GM19025 (cell line): ENCODE measurements around the gene DNAH8.
"Not testable (repeated sequence)": the region's sequence is repeated elsewhere in the genome, so short reads cannot be mapped to it uniquely, and the experiment has no call there.

ENCODE experiments used
- ATAC-seq: cut with Tn5 transposase; IDR thresholded peaks from one replicate; pipeline ENCODE4 v1.9.1; 2021; ENCODE audit warnings: mild to moderate bottlenecking, low read depth, moderate library complexity; ENCODE audit not compliant: unreplicated experiment

The DNAH8 gene

DNA sequence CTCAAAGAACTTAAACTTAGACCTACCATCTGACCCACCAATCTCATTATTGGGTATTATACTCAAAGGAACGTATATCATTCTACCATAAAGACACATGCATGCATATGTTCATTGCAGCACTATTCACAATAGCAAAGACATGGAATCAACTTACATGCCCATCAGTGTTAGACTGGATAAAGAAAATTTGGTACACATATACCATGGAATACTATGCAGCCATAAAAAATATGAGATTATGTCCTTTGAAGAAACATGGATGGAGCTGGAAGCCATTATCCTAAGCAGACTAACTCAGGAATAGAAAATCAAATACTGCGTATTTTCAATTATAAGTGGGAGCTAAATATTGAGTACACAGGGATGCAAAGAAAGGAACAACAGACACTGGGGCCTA, 167.0 kb downstream of the DNAH8 start:
- ATAC-seq = no peak

GRCh38 chr6:38897507-38897906, 182.4 kb downstream of the DNAH8 start:
- no peak for ATAC-seq

DNA sequence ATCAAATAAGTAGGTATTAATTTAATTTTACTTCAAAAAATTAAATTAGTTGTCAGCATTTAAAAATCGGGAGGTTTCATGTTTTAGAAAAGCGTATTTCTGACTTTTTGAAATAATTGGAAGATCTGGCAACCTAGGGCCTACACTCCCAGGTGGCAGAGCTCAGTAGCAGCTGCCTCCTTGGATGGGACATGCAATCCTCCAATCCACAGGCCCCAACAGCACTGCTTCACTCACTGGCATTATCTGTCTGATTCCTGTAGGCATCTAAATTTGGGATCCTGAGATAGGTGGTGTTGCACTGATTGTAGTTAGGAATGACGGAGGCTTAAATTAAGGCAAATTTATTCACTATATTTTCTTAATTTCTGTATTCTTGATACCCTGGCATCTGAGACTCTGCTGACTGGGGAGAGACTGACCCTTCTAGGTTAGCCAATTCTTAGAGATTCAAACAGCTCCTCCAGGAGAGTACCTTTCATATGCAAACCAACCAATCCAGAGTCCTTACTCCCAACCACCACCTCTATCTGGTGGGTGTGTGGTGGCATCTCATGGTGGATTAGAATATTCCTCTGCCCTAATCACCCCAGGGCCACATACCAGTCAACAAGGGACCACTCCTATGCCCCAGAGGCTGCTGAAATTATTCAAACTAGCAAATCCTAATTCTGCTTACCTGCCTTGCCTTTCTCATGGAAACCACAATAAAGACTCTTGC, 186.9 kb downstream of the DNAH8 start:
- ATAC-seq = no peak

DNA sequence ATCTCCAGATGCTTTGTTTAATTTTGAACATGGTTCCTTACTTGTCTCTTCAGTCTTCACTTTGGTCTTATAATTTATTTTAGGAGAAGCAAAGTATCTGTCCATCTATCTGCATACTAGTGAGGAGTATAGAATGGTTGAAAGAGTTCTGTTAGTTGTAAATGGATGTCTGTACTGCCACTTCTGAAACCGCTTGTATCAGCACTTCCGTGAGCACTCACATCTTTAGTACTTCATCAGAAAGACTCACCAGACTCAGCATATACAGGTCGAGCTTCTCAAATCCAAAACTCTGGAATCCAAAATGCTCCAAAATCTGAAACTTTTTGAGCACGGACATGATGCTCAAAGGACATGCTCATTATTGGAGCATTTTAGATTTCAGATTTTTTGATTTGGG, 191.5 kb downstream of the DNAH8 start:
- ATAC-seq = no peak

DNA sequence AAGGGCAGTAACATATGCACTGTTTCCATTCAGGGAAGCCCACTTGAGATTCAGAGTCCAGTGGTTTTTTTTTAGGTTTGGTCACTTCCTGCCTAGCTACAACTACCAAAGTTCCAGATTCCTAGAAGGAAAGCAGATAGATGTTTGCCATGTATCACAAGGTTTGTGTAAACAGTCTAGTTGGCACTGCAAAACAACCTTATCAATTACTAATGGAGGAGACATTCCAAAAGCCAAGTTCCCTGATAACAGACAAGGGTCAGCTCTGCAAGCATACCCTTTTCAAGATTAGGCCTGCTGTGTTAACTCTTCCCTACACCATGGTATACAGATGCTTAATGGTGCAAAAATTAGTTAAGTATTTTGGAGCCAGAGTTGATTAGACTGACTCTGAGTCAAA, 192.2 kb downstream of the DNAH8 start:
- no peak for ATAC-seq

DNA sequence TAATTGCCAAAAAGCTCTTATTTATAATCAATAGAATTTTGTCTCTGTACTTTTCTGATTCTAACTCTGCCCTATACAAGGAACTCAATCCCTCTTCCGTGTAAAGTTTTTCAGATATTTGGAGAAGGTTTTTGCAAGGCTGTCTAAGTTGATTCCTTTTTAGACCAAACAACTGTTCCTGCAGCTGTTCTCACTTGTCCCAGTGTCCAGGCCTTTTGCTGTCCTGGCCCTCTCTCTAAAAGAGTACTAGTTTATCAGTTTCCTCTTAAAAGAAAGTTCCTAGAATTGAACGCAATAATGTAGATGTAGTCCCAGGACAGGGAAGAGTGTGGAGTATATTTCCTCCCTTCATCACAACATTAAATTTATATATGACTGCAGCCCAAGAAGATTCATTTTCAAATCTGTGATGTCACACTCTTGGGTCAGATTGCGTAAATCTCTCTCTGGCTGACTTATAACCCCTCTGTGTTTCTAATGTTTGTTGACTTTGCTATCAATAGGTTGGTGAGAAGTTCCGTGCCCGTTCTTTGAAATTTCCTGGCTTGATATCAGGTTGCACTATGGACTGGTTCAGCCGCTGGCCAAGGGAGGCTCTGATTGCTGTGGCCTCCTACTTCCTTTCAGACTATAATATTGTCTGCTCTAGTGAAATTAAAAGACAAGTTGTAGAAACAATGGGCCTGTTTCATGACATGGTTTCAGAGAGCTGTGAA, 194.1 kb downstream of the DNAH8 start:
- ATAC-seq = no peak

DNA sequence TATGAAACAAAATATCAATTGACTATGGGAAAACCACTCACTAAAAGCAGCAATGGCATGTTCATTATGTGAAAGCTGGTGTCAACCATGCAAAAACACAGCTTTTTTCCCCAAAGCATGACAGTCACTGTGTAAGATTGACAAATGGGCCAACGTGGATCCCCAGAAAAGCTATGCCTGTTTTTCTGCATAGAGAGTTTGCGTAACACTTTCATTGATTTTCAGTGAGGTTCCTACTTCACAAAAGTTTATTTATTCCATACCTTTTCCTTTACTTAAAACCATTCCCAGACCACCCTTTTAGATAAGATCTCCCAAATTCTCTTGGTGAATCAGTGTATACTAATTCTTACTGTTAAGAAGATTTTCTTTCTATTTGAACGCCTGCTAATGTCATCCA, 195.1 kb downstream of the DNAH8 start:
- no peak for ATAC-seq

DNA sequence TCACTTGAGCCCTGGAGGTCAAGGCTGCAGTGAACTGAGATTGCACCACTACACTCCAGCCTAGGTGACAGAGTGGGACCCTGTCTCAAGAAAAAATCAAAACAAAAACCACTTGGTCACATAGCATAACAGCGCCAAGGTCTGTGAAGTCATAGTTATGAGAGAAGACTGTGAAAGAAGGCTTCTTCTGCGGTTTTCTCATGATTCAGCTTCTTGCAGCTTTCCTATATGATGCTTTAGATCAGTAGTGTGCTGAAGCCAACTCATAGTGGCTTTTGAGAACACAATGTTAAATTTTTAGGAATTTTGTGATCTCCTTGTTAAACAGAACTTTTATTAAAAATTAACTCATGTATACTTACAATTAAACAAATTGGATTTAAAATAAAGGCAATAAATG, 197.3 kb downstream of the DNAH8 start:
- ATAC-seq = no peak

- ATAC-seq = no peak
Observed at GRCh38 chr6:38915205-38915925, 200.3 kb downstream of the DNAH8 start.

- not testable (repeated sequence) for ATAC-seq
Observed at GRCh38 chr6:38921540-38921939, 206.4 kb downstream of the DNAH8 start.

DNA sequence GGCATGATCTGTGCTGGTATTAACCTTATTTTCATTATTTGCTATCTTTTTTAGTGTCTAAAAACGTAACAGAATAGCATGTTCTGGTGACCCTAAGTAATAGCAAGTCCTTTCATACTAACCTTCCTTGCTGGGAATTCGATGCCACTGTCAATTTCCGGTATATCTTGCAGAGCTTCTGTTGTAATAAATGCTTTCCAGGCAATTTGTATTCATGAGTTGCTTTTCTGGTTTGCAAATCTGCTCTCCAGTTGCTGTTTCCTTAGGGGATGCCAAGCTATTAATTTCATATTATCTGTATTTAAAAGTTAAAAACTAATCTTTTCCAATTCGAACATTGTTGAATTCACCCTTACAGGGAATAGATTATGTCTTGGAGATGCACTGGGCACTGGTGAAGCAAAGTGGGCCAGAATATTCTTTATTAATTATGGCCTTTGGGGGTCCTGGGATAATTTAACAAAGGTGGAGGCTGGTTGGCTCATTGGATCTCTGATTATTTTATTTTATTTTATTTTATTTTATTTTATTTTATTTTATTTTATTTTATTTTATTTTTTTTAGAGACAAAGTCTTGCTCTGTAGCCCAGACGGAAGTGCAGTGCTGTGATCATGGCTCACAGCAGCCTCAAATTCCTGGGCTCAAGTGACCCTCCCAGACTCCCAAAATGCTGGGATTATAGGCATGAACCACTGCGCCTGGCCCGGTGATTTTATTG, 209.8 kb downstream of the DNAH8 start:
- ATAC-seq = no peak

DNA sequence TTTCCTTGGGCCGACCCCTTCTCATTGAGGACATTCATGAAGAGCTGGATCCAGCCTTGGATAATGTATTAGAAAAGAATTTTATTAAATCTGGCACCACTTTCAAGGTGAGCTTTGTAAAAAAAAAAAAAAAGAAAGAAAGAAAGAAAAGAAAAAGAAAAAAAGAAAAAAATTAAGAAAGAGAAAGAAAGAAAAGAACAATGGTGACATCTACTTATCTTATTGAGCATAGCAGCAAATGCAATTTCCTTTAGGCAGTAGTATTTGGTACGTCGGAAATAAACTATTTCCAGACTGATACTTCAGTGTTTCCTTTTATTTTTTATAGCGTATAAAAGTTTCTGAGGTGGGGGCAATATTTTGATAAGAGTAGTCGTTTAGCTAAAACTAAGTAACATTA, 214.4 kb downstream of the DNAH8 start:
- no peak for ATAC-seq

DNA sequence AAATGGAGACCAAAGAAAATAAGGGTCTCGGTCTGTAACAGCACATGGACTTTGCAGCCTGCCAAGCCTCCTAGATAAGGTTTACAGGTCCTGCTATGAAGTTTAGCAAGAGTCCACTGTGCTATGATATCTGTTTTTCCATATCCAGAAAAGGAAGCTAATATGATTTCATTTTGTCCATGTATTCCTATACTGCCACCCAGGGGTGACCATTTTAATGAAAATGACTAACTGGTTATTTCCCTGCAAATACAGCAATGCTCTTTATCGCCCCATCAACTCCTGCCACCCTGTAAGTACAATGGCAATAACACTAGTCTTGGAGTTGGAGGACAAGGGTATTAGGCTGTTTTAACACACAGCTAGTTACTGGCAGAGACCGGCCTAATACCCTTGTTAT, 218.3 kb downstream of the DNAH8 start:
- ATAC-seq = no peak

GRCh38 chr6:38935051-38935450, 219.9 kb downstream of the DNAH8 start:
- no peak for ATAC-seq

DNA sequence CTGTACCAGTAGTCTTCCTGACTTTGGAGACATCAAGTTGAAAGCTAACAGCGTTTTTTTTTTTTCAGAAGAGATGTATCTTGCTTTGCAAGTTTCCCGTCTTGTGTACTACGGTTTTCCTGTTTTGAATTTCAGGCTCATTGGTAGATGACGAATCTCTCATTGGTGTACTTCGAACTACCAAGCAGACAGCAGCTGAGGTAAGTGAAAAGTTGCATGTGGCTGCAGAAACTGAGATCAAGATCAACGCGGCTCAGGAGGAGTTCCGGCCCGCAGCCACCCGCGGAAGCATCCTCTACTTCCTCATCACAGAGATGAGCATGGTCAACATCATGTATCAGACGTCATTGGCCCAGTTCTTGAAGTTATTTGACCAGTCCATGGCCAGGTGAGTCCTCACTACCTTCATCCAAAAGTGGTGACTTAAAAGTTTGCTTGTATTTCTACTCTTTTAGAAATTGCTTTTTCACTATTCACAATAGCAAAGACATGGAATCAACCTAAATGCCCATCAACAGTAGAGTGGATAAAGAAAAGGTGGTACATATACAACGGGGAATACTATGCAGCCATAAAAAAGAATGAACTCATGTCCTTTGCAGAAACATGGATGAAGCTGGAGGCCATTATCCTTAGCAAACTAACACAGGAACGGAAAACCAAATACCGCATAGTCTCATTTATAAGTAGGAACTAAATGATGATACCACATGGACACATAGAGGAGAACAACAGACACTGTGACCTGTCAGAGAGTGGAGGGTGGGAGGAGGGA, 222.9 kb downstream of the DNAH8 start:
- ATAC-seq = no peak

- ATAC-seq = no peak
Observed at GRCh38 chr6:38938741-38939140, 223.6 kb downstream of the DNAH8 start.

DNA sequence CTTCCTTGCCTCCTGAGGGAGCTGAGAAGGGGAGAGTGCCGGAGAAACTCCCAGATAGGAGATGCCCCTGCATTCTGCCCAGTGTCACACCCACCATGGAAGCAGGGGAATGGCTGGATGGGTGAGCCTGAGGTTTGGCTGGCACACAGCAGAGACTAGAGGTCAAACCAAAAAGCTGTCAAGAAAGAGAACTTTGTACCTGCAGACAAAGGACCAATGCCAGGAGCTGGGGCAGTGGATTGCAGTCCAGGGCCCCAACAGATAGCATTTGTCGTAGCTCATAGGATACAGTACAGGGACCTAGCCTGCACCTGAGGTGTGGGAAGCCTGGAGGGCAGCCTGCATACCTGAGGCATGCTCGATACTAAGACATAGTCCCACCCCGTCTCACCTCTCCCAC, 227.3 kb downstream of the DNAH8 start:
- ATAC-seq = no peak

DNA sequence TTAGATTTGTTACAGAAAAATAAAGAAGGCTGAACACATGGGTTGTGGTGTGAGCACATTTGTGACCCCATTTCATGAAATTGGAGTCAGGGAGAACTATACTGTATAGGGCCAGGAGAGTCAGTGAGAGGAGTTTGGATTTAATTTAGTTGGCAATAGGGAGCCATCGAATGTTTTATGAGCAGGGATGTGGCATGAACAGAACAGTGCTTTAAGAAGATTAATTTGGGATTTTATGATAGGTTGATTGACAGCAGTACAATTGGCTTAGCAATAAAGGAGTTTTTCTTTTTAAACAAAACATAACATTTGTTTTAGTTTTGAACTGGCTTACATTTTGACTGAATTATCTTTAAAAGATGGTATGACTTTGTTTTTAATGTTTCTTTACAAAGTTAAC, 227.9 kb downstream of the DNAH8 start:
- no peak for ATAC-seq

DNA sequence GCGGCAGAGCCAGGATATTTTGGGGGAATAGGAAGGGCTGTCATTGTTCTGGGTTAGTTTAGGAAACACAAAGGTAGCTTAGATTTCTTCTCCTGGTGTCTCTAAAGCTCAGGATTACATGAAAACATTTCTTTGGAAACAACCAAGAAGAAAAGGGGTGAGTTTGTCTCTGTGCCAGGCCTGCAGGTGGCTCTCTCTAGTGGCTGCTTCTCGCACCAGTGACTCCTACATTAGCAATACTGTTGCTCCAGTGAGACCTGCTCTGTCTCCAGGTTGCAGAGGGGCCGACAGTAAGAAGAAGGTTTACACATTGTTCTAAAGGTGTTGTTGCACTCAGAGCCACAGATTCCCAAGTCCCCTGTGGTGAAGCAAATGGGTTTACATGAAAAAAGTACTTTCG, 228.9 kb downstream of the DNAH8 start:
- ATAC-seq = no peak

DNA sequence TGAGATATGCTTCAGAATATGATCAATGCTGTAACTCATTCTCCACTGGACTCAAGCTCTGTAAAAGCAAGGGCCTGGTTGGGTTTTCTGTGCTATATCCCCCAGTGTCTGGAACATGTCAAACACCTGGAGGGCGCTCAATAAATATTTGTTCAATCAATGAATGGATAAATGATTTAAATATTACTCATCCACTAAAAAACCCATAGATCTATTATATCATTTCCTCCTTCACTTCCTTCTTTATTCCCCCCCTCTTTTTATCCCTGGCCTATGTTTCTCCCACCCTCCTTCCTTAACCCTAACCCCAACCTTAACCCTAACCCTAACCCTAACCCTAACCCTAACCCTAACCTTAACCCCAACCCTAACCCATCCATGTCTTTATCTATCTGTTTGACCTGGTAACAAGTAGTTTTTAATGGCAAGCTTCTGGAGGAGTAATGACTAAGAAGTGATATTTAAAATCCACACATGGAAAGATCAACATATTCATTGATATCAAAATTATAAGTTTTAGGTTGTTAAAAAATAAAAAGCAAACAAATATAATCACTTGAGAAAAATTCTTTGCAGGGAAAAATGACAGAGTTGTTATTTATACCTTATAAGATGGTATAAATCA, 229.7 kb downstream of the DNAH8 start:
- no peak for ATAC-seq
